ENCODE results near the gene HACD2.
"Not testable (repeated sequence)": the region's sequence is repeated elsewhere in the genome, so short reads cannot be mapped to it uniquely, and the experiment has no call there.

Gene HACD2

GRCh38 chr3:123584988-123585937 is at the start of gene HACD2:
Gene HACD2 (minus strand): TSS chr3:123585053. CDS start chr3:123585027, 26 bp downstream.
- DNase-seq: peak; percentile 93

- no peak for DNase-seq
Observed at GRCh38 chr3:123634149-123635051, 49.5 kb upstream of the HACD2 start.

- DNase-seq: no peak
Observed at GRCh38 chr3:123633530-123633929, 48.7 kb upstream of the HACD2 start.

GRCh38 chr3:123632161-123632655 is 47.4 kb upstream of the HACD2 start:
- DNase-seq: no peak

- DNase-seq: no peak
Observed at GRCh38 chr3:123629747-123630047, 44.8 kb upstream of the HACD2 start.

GRCh38 chr3:123628996-123629746 is 44.3 kb upstream of the HACD2 start:
- DNase-seq: no peak

- no peak for DNase-seq
Observed at GRCh38 chr3:123627673-123628670, 43.1 kb upstream of the HACD2 start.

- DNase-seq: no peak
Observed at GRCh38 chr3:123626881-123627280, 42.0 kb upstream of the HACD2 start.

GRCh38 chr3:123624302-123624701 is 39.4 kb upstream of the HACD2 start:
- DNase-seq: no peak

GRCh38 chr3:123623346-123623880 is 38.6 kb upstream of the HACD2 start:
- no peak for DNase-seq

GRCh38 chr3:123622766-123623165 is 37.9 kb upstream of the HACD2 start:
- no peak for DNase-seq

GRCh38 chr3:123621850-123622189 is 37.0 kb upstream of the HACD2 start:
- no peak for DNase-seq

- no peak for DNase-seq
Observed at GRCh38 chr3:123621186-123621849, 36.5 kb upstream of the HACD2 start.

- DNase-seq: no peak
Observed at GRCh38 chr3:123620343-123620742, 35.5 kb upstream of the HACD2 start.

GRCh38 chr3:123618768-123619484 is 34.1 kb upstream of the HACD2 start:
- no peak for DNase-seq

GRCh38 chr3:123618076-123618708 is 33.3 kb upstream of the HACD2 start:
- DNase-seq: no peak

- DNase-seq: no peak
Observed at GRCh38 chr3:123616593-123616992, 31.7 kb upstream of the HACD2 start.

GRCh38 chr3:123613543-123613942 is 28.7 kb upstream of the HACD2 start:
- no peak for DNase-seq

- DNase-seq: not testable (repeated sequence)
Observed at GRCh38 chr3:123611674-123612073, 26.8 kb upstream of the HACD2 start.

GRCh38 chr3:123611082-123611481 is 26.2 kb upstream of the HACD2 start:
- DNase-seq: no peak

All from activated effector memory CD4-positive, alpha-beta T cell treated with Interleukin-2 at 50 U/mL for 16 hours (primary cell).